Uterus (tissue), 2 donors: ENCODE measurements around the gene CDH4.

ENCODE experiments used
- POLR2A ChIP-seq, 2 donors: fragments of 450-650 bp; IDR thresholded peaks; one replicate each; pipeline ENCODE4 v1.6.1; 2016; ENCODE audit warnings: antibody characterized with exemption in 2 of 2, mild to moderate bottlenecking in 1 of 2, moderate library complexity in 1 of 2
- TF ChIP-seq, protein P1 (sequence below), 4 experiments: fragments of 200-600 bp in 2 of 4; fragments of 450-650 bp in 2 of 4; sonication (generic) in 2 of 4; IDR thresholded peaks; one replicate each; pipeline ENCODE4 v1.5.1; 2016 to 2019; ENCODE audit warnings: antibody characterized with exemption in 4 of 4, mild to moderate bottlenecking in 2 of 4, moderate library complexity in 1 of 4

DNA sequence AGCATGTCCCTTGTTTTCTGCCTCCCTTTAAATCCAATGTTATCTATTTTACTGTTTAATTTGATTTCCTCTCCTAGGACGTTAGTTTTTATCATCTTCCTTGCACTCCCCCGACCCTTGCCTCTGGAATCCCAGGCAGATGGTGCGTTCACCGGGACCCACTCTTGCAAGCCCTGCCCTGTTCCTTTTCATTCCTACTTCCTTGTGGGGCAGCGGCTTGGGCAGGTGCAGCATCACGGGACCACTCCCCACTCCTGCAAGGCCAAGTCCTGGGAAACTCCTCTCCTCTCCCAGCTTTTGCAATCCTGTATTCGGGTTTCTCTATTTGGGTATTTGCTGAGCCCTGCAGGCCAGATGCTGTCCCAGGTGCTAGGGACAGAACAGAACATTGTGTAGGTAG is 5.8 kb upstream of the CDH4 start:
- TF ChIP-seq, protein P1, sequence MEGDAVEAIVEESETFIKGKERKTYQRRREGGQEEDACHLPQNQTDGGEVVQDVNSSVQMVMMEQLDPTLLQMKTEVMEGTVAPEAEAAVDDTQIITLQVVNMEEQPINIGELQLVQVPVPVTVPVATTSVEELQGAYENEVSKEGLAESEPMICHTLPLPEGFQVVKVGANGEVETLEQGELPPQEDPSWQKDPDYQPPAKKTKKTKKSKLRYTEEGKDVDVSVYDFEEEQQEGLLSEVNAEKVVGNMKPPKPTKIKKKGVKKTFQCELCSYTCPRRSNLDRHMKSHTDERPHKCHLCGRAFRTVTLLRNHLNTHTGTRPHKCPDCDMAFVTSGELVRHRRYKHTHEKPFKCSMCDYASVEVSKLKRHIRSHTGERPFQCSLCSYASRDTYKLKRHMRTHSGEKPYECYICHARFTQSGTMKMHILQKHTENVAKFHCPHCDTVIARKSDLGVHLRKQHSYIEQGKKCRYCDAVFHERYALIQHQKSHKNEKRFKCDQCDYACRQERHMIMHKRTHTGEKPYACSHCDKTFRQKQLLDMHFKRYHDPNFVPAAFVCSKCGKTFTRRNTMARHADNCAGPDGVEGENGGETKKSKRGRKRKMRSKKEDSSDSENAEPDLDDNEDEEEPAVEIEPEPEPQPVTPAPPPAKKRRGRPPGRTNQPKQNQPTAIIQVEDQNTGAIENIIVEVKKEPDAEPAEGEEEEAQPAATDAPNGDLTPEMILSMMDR (IDR thresholded peaks at IDR 0.05), result no peak
- TF ChIP-seq POLR2A (IDR thresholded peaks at IDR 0.05), result no peak
